Measurements from ENCODE around the gene SFMBT1.

Gene SFMBT1

GRCh38 chr3:52880047-52880446, 165.8 kb downstream of the SFMBT1 start:
- DNase-seq = no peak

GRCh38 chr3:52879581-52879980, 166.3 kb downstream of the SFMBT1 start:
- DNase-seq = no peak

DNA sequence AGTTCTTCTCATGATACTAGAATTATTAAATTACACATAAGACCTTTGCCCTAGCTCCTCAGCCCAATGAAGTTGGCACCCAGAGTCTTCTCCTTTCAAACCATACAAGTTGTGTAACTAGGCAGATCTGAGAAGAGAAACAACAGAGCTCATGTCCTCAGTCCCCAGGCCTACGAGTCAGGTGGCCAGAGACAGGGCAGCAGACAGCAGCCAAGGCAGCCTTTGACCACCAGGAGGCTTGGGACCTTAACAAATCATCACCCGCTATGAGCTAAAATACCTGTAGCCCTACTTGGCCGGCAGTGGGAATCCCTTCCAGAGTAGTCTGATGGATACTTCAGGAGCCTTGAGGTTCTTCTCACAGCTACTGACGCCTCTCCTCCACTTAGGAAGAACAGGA, 166.8 kb downstream of the SFMBT1 start:
- DNase-seq = no peak

- no peak for DNase-seq
Observed at GRCh38 chr3:52877085-52877484, 168.8 kb downstream of the SFMBT1 start.

DNA sequence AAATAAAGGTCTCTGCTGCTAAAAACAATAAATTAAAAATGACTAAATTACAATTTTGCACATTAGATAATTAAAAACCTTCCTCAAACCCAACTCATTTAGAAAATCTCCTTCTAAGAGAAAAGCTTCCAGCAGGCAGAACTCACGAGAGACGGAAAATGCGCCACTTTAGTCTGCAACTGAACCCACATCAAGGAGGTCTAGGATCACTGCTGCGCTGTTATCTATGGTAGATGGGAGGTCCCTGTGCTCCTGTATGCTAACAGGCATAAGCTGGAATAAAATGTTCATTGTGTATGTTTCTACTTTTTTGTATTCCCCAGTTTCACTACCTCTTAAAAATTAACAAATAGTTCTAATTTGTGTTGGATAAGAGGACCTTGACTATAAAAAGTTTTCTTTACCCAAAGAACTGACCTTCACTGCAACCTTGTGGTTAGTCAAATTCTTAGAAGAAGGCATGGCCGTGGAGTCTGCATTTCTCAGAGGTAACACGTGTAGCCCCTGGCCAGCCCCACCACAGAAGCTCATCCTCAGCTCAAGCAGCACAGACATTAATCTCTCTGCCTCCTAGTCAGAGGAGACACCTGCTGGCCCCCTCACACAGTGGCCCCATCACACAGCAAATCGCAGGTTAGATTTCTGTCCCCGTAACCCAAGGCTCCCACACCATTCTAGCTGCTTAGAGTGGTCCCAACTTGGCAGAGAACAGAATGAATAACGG, 170.8 kb downstream of the SFMBT1 start:
- DNase-seq = no peak

DNA sequence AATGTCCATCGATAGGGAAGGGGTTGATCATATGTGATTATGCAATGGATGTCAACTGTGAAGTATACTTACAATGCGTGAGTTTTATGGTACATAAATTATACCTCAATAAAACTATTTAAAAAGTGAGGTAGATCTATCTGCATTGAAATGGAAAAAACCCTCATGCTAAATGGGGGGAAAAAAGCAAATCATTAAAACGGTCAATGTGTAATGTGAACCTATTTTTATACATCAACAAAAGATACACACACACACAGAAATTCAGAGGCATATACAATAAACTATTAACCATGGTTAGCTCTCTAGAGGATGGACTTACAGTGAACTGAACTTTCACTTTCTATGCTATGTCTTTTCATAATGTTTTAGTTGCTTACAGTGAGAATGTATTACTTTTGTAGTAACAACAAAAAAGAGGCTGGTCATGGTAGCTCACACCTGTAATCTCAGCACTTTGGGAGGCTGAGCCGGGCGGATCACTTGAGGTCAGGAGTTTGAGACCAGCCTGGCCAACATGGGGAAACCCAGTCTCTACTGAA, 171.6 kb downstream of the SFMBT1 start:
- no peak for DNase-seq

DNA sequence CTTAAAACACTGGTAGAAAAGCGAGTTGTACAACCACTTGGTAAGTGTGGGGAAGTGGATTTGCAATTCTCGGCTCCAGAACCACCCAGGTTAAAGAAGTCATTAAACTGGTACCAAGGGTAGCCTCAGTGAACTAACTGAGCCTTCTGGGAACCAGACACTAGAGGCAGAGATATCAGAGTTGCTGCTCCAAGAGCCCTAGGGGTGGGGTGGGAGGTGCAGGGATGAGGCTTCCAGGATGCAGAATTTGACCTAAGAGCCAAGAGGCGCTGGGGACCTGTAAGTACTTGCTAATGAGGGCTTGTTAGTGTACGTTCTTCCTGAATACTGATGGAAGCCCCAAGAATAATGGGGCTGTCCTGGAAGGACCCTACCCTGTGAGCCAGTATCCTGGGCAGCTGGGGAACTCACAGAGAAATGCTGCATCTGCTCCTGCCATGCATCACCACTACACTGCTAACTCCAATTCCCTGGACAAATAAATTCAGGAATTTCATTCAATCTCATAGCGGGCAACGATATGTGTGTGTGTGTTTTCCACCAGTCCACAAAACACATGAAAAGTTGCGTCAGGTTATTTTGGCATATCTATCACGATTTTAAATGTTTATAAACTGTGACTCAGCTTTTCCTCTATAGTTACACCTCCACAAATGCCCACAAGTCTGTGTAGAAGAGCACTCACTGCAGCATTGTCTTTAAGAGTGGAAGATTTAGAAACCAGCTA, 172.3 kb downstream of the SFMBT1 start:
- no peak for DNase-seq

DNA sequence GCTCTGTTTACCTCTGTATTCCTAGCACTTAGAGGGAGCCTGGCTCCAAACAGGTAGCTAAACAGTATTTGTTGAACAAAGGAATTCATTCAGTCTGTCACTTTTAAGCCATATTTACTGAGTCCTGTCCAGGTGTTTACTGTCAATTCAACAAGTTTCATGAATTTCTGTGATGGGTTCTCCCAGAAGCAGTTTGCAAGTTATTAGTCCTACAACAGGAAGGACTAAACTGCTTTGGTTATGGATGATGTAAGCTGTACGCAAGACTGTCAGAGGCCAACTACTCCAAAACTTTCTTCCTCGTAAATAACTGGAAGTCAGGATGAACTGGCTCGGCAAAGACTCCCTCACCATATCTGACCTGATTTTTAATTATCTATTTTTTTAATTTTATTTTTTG, 173.6 kb downstream of the SFMBT1 start:
- DNase-seq = no peak

DNA sequence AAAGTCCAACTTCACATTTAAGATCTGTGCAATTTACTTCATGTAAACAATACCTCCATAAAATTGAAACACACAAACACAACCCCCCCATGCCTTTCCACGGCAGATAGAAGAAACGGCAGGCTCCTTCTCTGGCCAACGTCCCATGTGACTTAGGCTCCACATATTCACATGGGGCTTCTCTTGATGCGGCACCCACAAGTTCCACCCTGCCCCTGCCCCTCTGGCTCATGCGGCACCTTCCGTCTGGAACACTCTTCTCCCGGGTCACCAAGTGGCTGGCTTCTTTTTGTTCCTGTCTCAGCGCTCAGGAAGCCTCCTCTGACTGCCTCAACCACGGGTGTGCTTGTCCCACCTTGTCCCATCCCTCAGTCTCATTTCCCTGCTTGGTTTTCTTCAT, 174.1 kb downstream of the SFMBT1 start:
- no peak for DNase-seq

- DNase-seq = no peak
Observed at GRCh38 chr3:52870471-52870870, 175.4 kb downstream of the SFMBT1 start.

DNA sequence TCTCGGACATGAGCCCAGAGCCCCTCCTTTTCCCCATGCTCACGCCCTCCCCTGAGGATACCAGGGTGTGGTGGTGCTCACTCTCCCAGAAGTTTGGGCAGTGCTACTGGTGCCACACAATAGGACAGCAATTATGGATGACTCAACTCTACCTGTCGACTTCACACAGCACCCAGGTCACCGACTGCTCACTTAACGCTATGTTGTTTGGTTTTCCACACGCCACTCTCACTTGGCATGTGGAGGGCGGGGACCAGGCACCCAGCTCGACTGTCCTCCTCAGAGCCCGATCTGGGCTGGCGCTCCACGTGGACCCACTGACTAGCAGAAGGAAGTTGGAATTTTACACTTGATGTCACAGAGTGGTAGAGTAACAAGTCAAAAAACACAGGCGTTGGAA, 179.4 kb downstream of the SFMBT1 start:
- DNase-seq = no peak

DNA sequence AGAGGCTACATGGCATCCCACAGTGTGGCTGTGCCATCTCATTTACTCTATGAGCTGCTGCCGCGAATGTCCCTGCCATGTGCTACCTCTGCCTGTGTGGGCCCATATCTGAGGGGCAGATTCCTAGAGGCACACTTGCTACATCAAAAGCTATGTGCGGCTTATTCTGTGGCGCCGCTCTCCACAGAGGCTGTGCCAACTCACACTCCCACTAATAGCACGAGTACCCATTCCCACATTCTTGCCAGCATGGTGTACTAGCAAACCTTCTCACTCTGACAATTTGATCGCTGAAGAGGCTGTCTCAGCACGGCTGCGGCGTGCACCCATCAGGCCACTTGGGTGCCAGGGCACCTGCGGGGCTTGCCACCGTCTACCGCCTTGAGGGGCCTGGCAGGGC, 179.9 kb downstream of the SFMBT1 start:
- no peak for DNase-seq

DNA sequence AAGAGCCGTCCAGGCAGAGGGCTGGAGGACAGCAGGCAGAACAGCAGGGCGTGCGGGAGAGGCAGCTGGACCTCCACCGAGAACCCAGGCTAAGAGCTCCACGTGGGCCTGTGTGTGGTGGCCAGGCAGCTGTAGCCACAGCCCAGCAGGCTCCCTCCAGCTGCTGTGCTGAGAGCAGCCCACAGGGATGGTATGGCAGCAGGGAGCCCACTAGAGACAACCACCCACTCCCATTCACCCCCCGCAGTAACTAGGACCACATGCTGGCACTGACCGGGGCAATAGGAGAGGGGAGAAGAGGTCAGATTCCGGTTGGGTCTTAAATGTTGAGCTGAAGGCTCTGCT, 185.5 kb downstream of the SFMBT1 start:
- DNase-seq = no peak

GRCh38 chr3:52859686-52860423, 186.0 kb downstream of the SFMBT1 start:
- DNase-seq = no peak

- no peak for DNase-seq
Observed at GRCh38 chr3:52857864-52858263, 188.0 kb downstream of the SFMBT1 start.

- DNase-seq = no peak
Observed at GRCh38 chr3:52857133-52857532, 188.7 kb downstream of the SFMBT1 start.

GRCh38 chr3:52856666-52857065, 189.2 kb downstream of the SFMBT1 start:
- DNase-seq = no peak

DNA sequence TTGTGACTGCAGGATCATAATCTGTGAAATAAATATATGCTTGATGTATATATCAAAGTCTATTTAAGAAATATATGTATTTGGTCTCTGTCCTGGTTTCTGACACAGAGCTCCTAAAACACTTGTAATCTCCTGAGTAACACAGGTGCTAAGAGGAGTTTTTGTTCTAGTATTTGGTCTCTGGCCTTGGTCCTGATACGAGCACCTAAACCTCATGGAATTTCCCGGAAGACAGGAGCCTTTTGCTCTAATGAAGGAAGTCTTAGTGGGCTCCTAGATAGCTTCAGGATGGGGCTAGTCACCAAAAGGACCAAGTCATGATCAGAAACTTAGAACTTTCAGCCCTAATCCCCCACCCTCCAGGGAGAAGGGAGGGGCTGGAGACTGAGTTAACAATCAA, 191.9 kb downstream of the SFMBT1 start:
- no peak for DNase-seq

All from NCI-H1417 treated with DMSO at 0.1 percent for 48 hours (cell line).